ENCODE data around the gene MCC. TPM values are rescaled to one million over a fixed set of nuclear protein-coding genes. Genes with fewer than 3 reads are reported as not detected.
A peak's percentile ranks its signal among the peaks of the same experiment; 100 is the strongest.

The MCC gene
- polyA plus RNA-seq, 1 donor (not counting 4 experiments of a cell fraction or from before 2014, with no cell fraction given), result 24.6 TPM

DNA sequence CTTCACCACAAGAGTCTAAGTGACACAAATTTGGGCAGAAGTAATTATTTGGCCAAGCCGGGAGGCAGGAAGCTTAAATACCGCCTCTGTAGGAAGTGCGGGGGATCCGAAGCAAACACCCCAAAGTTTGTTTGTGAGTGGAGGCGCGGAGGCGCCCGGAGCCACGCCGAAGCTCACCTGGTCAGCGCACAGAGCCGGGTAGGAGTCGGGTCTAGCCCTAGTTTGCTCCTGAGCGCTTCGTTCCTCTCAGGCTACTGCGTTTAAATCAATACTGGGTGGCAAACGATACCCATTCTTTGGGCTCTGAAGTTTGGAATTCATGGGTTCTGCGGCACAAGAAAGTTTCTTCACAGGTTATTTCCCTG is 855 bp downstream of the MCC start:
- H3K79me2 ChIP-seq (ENCODE audit: control insufficient read depth, insufficient read depth, low read length), result peaks cover 30% of the 10 kb centered on the region
- dilution Hi-C loops (cut with MboI; ENCODE audit: extremely low pct_ligation_motif_present, low sequenced_read_pairs), result no loop called here
- H2AFZ ChIP-seq (ENCODE audit: control insufficient read depth, low read length), result peak overlapping the region; percentile 62
- TF ChIP-seq, protein P1, sequence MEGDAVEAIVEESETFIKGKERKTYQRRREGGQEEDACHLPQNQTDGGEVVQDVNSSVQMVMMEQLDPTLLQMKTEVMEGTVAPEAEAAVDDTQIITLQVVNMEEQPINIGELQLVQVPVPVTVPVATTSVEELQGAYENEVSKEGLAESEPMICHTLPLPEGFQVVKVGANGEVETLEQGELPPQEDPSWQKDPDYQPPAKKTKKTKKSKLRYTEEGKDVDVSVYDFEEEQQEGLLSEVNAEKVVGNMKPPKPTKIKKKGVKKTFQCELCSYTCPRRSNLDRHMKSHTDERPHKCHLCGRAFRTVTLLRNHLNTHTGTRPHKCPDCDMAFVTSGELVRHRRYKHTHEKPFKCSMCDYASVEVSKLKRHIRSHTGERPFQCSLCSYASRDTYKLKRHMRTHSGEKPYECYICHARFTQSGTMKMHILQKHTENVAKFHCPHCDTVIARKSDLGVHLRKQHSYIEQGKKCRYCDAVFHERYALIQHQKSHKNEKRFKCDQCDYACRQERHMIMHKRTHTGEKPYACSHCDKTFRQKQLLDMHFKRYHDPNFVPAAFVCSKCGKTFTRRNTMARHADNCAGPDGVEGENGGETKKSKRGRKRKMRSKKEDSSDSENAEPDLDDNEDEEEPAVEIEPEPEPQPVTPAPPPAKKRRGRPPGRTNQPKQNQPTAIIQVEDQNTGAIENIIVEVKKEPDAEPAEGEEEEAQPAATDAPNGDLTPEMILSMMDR (optimal IDR thresholded peaks at IDR 0.05 in 1 of 3, IDR thresholded peaks at IDR 0.05 in 1 of 3, conservative IDR thresholded peaks at IDR 0.05 in 1 of 3; ENCODE audit: extremely low read depth in 1 of 3, insufficient read depth in 2 of 3, low read length in 3 of 3), result no peak
- TF ChIP-seq EZH2 (IDR thresholded peaks at IDR 0.05; ENCODE audit: low read length), result no peak
- H3K4me3 ChIP-seq (ENCODE audit: control insufficient read depth in 2 of 3, extremely low read depth in 1 of 3, insufficient read depth in 2 of 3, low read depth in 1 of 3, low read length in 3 of 3), result peak overlapping the region; percentile 80 to 85 (median 80)
- no peaks in the 10 kb centered on the region for H4K20me1 ChIP-seq (ENCODE audit: control insufficient read depth, extremely low read depth, insufficient read depth, low read length)
- DNase-seq (ENCODE audit: low read depth, low spot score), result no peak
- H3K36me3 ChIP-seq (ENCODE audit: control insufficient read depth in 2 of 2, extremely low read depth in 1 of 2, insufficient read depth in 2 of 2, low read length in 2 of 2), result no peaks in the 10 kb centered on the region
- H3K9me3 ChIP-seq (ENCODE audit: control insufficient read depth, low read depth, low read length), result peaks cover 10% of the 10 kb centered on the region
- no peaks in the 10 kb centered on the region for H3K27me3 ChIP-seq (ENCODE audit: control insufficient read depth, extremely low read depth, insufficient read depth, low read length)
- H3K9ac ChIP-seq (ENCODE audit: control insufficient read depth, extremely low read depth, insufficient read depth, low read length), result peak overlapping the region; percentile 84
- H3K27ac ChIP-seq (ENCODE audit: control insufficient read depth, insufficient read depth, low read length), result peak overlapping the region; percentile 80
- peak overlapping the region; percentile 75 for H3K4me2 ChIP-seq (ENCODE audit: control insufficient read depth, extremely low read depth, insufficient read depth, low read depth, low read length)
- peaks cover 17% of the 10 kb centered on the region for H3K4me1 ChIP-seq (ENCODE audit: control insufficient read depth, extremely low read depth, insufficient read depth, low read length)
- FAIRE-seq, result peak; percentile 65
- no peaks in the 10 kb centered on the region for H3K9me1 ChIP-seq (ENCODE audit: control insufficient read depth, extremely low read depth, insufficient read depth, low read length)

DNA sequence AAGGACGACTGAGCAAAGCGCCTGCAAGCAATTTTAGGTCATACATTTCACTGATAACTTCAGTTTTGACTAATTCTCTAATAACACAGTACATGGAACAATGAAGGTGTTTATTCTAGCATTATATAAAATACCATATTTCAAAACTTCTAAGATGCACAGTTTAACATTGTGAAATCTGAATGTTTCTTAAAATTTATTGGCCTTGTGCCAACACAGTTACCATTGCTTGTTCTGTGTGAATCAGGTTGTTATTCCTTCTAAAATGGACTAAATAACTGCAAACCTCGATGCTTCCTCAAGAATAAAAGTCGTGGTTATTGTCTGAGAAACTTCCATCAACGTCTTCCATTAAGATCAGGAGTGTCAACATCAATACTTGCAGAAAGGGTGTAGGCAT is 8.0 kb downstream of the MCC start:
- dilution Hi-C loops (cut with MboI; ENCODE audit: extremely low pct_ligation_motif_present, low sequenced_read_pairs), result no loop called here
- Histone ChIP-seq H3K9me3 (ENCODE audit: control insufficient read depth, low read depth, low read length) (no peaks in the 10 kb centered on the region), H3K4me2 (ENCODE audit: control insufficient read depth, extremely low read depth, insufficient read depth, low read depth, low read length) (no peak overlapping the region), H2AFZ (ENCODE audit: control insufficient read depth, low read length) (no peak overlapping the region), H3K4me1 (ENCODE audit: control insufficient read depth, extremely low read depth, insufficient read depth, low read length) (no peaks in the 10 kb centered on the region), H3K9me1 (ENCODE audit: control insufficient read depth, extremely low read depth, insufficient read depth, low read length) (no peaks in the 10 kb centered on the region), H3K36me3 (ENCODE audit: control insufficient read depth in 2 of 2, extremely low read depth in 1 of 2, insufficient read depth in 2 of 2, low read length in 2 of 2) (no peaks in the 10 kb centered on the region), H4K20me1 (ENCODE audit: control insufficient read depth, extremely low read depth, insufficient read depth, low read length) (no peaks in the 10 kb centered on the region), H3K9ac (ENCODE audit: control insufficient read depth, extremely low read depth, insufficient read depth, low read length) (no peak overlapping the region), H3K4me3 (ENCODE audit: control insufficient read depth in 2 of 3, extremely low read depth in 1 of 3, insufficient read depth in 2 of 3, low read depth in 1 of 3, low read length in 3 of 3) (no peak overlapping the region), H3K27me3 (ENCODE audit: control insufficient read depth, extremely low read depth, insufficient read depth, low read length) (no peaks in the 10 kb centered on the region), H3K27ac (ENCODE audit: control insufficient read depth, insufficient read depth, low read length) (no peak overlapping the region), H3K79me2 (ENCODE audit: control insufficient read depth, insufficient read depth, low read length) (peaks cover 28% of the 10 kb centered on the region)
- TF ChIP-seq EZH2 (IDR thresholded peaks at IDR 0.05; ENCODE audit: low read length), result no peak
- TF ChIP-seq, protein P1 (optimal IDR thresholded peaks at IDR 0.05 in 1 of 3, IDR thresholded peaks at IDR 0.05 in 1 of 3, conservative IDR thresholded peaks at IDR 0.05 in 1 of 3; ENCODE audit: extremely low read depth in 1 of 3, insufficient read depth in 2 of 3, low read length in 3 of 3), result no peak
- FAIRE-seq, result no peak
- no peak for DNase-seq (ENCODE audit: low read depth, low spot score)
